Mesendoderm (in vitro differentiated cells): Measurements from ENCODE around the gene ADRA2C. TPM values are rescaled to one million over a fixed set of nuclear protein-coding genes. Genes with fewer than 3 reads are reported as not detected.
A peak's percentile ranks its signal among the peaks of the same experiment; 100 is the strongest.

Experiments used
- DNase-seq: peaks from one replicate; pipeline ENCODE4 v3.0.0; 2013
- H2AK5ac ChIP-seq: 2 replicates; pipeline ENCODE4 v1.6.1; 2013; ENCODE audit warnings: low read length, inconsistent platforms
- H2BK120ac ChIP-seq: 2 replicates; pipeline ENCODE4 v1.6.1; 2013; ENCODE audit warnings: low read depth, mild to moderate bottlenecking, low read length, moderate library complexity, mixed read lengths
- H2BK15ac ChIP-seq: replicated peaks from 2 replicates; pipeline ENCODE4 v1.6.1; 2013; ENCODE audit warnings: low read depth, mild to moderate bottlenecking, moderate library complexity
- H2BK5ac ChIP-seq: 2 replicates; pipeline ENCODE4 v1.6.1; 2013; ENCODE audit warnings: low read length, inconsistent platforms
- H3K18ac ChIP-seq: 2 replicates; pipeline ENCODE4 v1.6.1; 2013; ENCODE audit warnings: mild to moderate bottlenecking, low read length, mixed read lengths
- H3K23ac ChIP-seq: one replicate; pipeline ENCODE4 v1.6.1; 2013; ENCODE audit warnings: low read length
- H3K27ac ChIP-seq: 2 replicates; pipeline ENCODE4 v1.5.1; 2013; ENCODE audit warnings: low read depth, mild to moderate bottlenecking, inconsistent platforms, low read length, moderate library complexity
- H3K27me3 ChIP-seq: 2 replicates; pipeline ENCODE4 v1.6.1; 2013; ENCODE audit warnings: low read length, control low read depth, mild to moderate bottlenecking, inconsistent platforms; ENCODE audit not compliant: insufficient read depth, poor library complexity
- H3K36me3 ChIP-seq: 2 replicates; pipeline ENCODE4 v1.6.1; 2013; ENCODE audit warnings: low read length, inconsistent platforms; ENCODE audit not compliant: control insufficient read depth, insufficient read depth
- H3K4ac ChIP-seq: one replicate; pipeline ENCODE4 v1.6.1; 2013; ENCODE audit warnings: low read depth, mild to moderate bottlenecking, low read length, moderate library complexity
- H3K4me1 ChIP-seq: 2 replicates; pipeline ENCODE4 v1.6.1; 2013; ENCODE audit warnings: low read depth, low read length, inconsistent platforms; ENCODE audit not compliant: control insufficient read depth
- H3K4me2 ChIP-seq: 2 replicates; pipeline ENCODE4 v1.6.1; 2013; ENCODE audit warnings: low read length
- H3K4me3 ChIP-seq: 2 replicates; pipeline ENCODE4 v1.5.1; 2013; ENCODE audit warnings: mild to moderate bottlenecking, low read length
- H3K56ac ChIP-seq: one replicate; pipeline ENCODE4 v1.6.1; 2013; ENCODE audit warnings: low read length
- H3K79me1 ChIP-seq: 2 replicates; pipeline ENCODE4 v1.6.1; 2013; ENCODE audit warnings: low read length, inconsistent platforms
- H3K79me2 ChIP-seq: 2 replicates; pipeline ENCODE4 v1.6.1; 2013; ENCODE audit warnings: mild to moderate bottlenecking, low read length; ENCODE audit not compliant: control insufficient read depth, insufficient read depth
- H3K9ac ChIP-seq: 2 replicates; pipeline ENCODE4 v1.6.1; 2013; ENCODE audit warnings: low read length, inconsistent platforms
- H4K5ac ChIP-seq: one replicate; pipeline ENCODE4 v1.6.1; 2013; ENCODE audit warnings: low read length
- H4K8ac ChIP-seq: one replicate; pipeline ENCODE4 v1.6.1; 2013; ENCODE audit warnings: low read depth, mild to moderate bottlenecking, control low read depth, low read length, moderate library complexity
- WGBS: extraction: QIAGEN DNeasy Blood & Tissue Kit; methylation state at CpG from one replicate; pipeline ENCODE4 v1.1.7; 2013; ENCODE audit warnings: low lambda C conversion rate, missing lambda C conversion rate; ENCODE audit not compliant: insufficient coverage; ENCODE audit errors: extremely low coverage; 5-methylcytosine and 5-hydroxymethylcytosine counted together
- polyA plus RNA-seq, 2 experiments: library from polyadenylated mRNA; stranded (reverse); fragments of 200-250 nt; gene quantifications; one replicate each; pipeline ENCODE4 v1.2.3, GENCODE V29; 2013

ADRA2C gene
- polyA plus RNA-seq (2013, experiment 1 of 2): 10.8 TPM
- 10.5 TPM for polyA plus RNA-seq (2013, experiment 2 of 2)

- H3K36me3 ChIP-seq: no peaks in the 10 kb centered on the region
- H3K23ac ChIP-seq: peak within 1 kb of the TSS; percentile 100
- peak within 1 kb of the TSS; percentile 90 for H3K56ac ChIP-seq
- no peaks in the 10 kb centered on the region for H3K79me2 ChIP-seq
- H3K27ac ChIP-seq: no peak within 1 kb of the TSS
- WGBS: no CpG with 5 or more reads among the region's 131 CpGs
- no peak for DNase-seq
- H2BK15ac ChIP-seq: no peak within 1 kb of the TSS
- peak within 1 kb of the TSS; percentile 4 for H3K4ac ChIP-seq
- H3K79me1 ChIP-seq: peaks cover 1% of the 10 kb centered on the region
- H2BK120ac ChIP-seq: peak within 1 kb of the TSS; percentile 6
- H4K8ac ChIP-seq: no peak within 1 kb of the TSS
- peak within 1 kb of the TSS; percentile 83 for H3K4me2 ChIP-seq
- peaks cover 11% of the 10 kb centered on the region for H3K4me1 ChIP-seq
- H3K18ac ChIP-seq: peak within 1 kb of the TSS; percentile 42
- H2AK5ac ChIP-seq: peak within 1 kb of the TSS; percentile 85
- H2BK5ac ChIP-seq: peak within 1 kb of the TSS; percentile 63
- H3K4me3 ChIP-seq: peak within 1 kb of the TSS; percentile 25
- peak within 1 kb of the TSS; percentile 79 for H3K9ac ChIP-seq
- H4K5ac ChIP-seq: no peak within 1 kb of the TSS
- no peaks in the 10 kb centered on the region for H3K27me3 ChIP-seq
Observed at GRCh38 chr4:3766036-3766784, at the start of gene ADRA2C. Gene ADRA2C (plus strand): TSS chr4:3766385. CDS start chr4:3766607, 222 bp downstream.

DNA sequence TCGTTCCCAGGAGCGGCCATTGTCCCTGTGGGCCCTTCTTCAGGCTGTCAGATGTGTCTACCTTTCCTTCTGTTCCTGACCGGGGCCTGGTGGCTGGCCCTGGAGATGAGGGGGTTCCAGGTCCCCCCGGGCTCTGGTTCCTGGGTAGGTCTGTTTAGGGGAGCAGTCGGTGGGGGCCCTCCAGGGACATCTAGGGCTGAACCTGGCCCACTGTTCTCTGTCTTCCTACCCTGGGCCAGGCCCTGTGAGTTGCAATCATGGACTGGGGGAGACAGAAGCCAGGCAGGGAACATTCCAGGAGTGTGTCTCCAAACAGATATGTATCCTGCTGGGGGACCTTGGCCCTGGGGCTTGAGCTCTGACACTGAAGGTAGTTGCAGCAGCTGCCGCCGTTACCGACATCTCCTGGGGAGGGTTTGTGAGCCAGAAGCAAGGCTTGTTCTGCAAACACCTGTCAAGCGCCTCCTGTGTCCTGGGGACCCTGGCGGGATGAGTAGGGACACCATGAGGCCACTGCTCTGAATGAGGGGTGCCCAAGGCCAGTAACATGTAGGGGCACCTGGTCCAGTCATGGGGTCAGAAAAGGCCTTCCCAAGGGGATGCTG, 49.5 kb upstream of the ADRA2C start:
- Histone ChIP-seq H3K4ac (no peak overlapping the region), H2BK120ac (no peak overlapping the region), H2AK5ac (no peak overlapping the region), H3K9ac (no peak overlapping the region), H3K36me3 (no peaks in the 10 kb centered on the region), H2BK15ac (no peak overlapping the region), H4K8ac (no peak overlapping the region), H3K4me3 (no peak overlapping the region), H3K4me2 (no peak overlapping the region), H3K56ac (no peak overlapping the region), H3K79me1 (no peaks in the 10 kb centered on the region), H3K23ac (no peak overlapping the region), H4K5ac (no peak overlapping the region), H2BK5ac (no peak overlapping the region), H3K4me1 (no peaks in the 10 kb centered on the region), H3K27me3 (no peaks in the 10 kb centered on the region), H3K27ac (no peak overlapping the region), H3K18ac (no peak overlapping the region), H3K79me2 (no peaks in the 10 kb centered on the region)
- no peak for DNase-seq
- no CpG with 5 or more reads among the region's 10 CpGs for WGBS

- no peak overlapping the region for H3K4ac ChIP-seq
- H2AK5ac ChIP-seq: no peak overlapping the region
- no CpG with 5 or more reads among the region's 6 CpGs for whole genome bisulfite sequencing
- no peak overlapping the region for H3K4me2 ChIP-seq
- no peaks in the 10 kb centered on the region for H3K4me1 ChIP-seq
- no peak overlapping the region for H4K5ac ChIP-seq
- DNase-seq: no peak
- no peaks in the 10 kb centered on the region for H3K27me3 ChIP-seq
- no peak overlapping the region for H3K56ac ChIP-seq
- no peaks in the 10 kb centered on the region for H3K36me3 ChIP-seq
- no peak overlapping the region for H3K23ac ChIP-seq
- H4K8ac ChIP-seq: no peak overlapping the region
- H2BK5ac ChIP-seq: no peak overlapping the region
- no peak overlapping the region for H2BK120ac ChIP-seq
- H3K18ac ChIP-seq: no peak overlapping the region
- H3K79me2 ChIP-seq: no peaks in the 10 kb centered on the region
- H3K27ac ChIP-seq: no peak overlapping the region
- no peak overlapping the region for H3K4me3 ChIP-seq
- H3K79me1 ChIP-seq: no peaks in the 10 kb centered on the region
- no peak overlapping the region for H2BK15ac ChIP-seq
- no peak overlapping the region for H3K9ac ChIP-seq
Observed at GRCh38 chr4:3717241-3717640, 48.9 kb upstream of the ADRA2C start.

DNA sequence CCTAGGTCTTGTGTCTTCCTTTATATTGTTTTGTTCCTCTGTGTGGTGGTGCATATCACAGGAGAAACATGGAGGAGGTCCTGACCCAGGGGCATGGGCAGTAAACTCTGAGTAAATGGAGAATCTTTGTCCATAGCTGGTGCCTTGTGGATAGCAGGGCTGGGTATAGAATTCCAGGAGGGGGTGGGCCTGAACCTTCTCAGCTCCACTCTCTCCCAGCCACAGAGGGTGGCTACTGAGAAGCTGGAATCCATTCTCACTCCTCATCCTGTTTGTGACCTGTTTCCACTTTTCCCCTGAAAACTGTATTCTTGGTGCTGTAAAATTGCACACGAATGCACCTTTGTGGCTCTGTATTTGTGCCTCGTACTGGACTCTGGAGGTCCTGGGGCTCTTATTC, 47.7 kb upstream of the ADRA2C start:
- Histone ChIP-seq H3K4me3 (no peak overlapping the region), H3K27ac (no peak overlapping the region), H2BK15ac (no peak overlapping the region), H3K79me1 (no peaks in the 10 kb centered on the region), H4K8ac (no peak overlapping the region), H2BK120ac (no peak overlapping the region), H3K4me1 (no peaks in the 10 kb centered on the region), H3K4ac (no peak overlapping the region), H2AK5ac (no peak overlapping the region), H3K4me2 (no peak overlapping the region), H3K18ac (no peak overlapping the region), H3K27me3 (no peaks in the 10 kb centered on the region), H4K5ac (no peak overlapping the region), H3K9ac (no peak overlapping the region), H3K36me3 (no peaks in the 10 kb centered on the region), H3K56ac (no peak overlapping the region), H3K79me2 (no peaks in the 10 kb centered on the region), H2BK5ac (no peak overlapping the region), H3K23ac (no peak overlapping the region)
- DNase-seq: no peak
- no CpG with 5 or more reads among the region's 2 CpGs for WGBS

GRCh38 chr4:3719191-3719590, 47.0 kb upstream of the ADRA2C start:
- Histone ChIP-seq H3K79me1 (no peaks in the 10 kb centered on the region), H3K36me3 (no peaks in the 10 kb centered on the region), H3K4me3 (no peak overlapping the region), H2BK5ac (no peak overlapping the region), H3K79me2 (no peaks in the 10 kb centered on the region), H3K23ac (no peak overlapping the region), H3K18ac (no peak overlapping the region), H3K9ac (no peak overlapping the region), H3K4ac (no peak overlapping the region), H2BK120ac (no peak overlapping the region), H2AK5ac (no peak overlapping the region), H3K27ac (no peak overlapping the region), H3K56ac (no peak overlapping the region), H4K5ac (no peak overlapping the region), H3K4me1 (no peaks in the 10 kb centered on the region), H2BK15ac (no peak overlapping the region), H4K8ac (no peak overlapping the region), H3K27me3 (peaks cover under 1% of the 10 kb centered on the region), H3K4me2 (no peak overlapping the region)
- no peak for DNase-seq
- no CpG with 5 or more reads among the region's 7 CpGs for WGBS
